Smooth muscle cell (in vitro differentiated cells): ENCODE results near the gene SAP130. TPM values are rescaled to one million over a fixed set of nuclear protein-coding genes. Genes with fewer than 3 reads are reported as not detected.

Experiments
- DNase-seq: peaks from one replicate; lab custom pipeline; 2025; ENCODE audit not compliant: unreplicated experiment; lab: John Stamatoyannopoulos, UW
- H2AFZ ChIP-seq: fragments of 200-600 bp; sonication (generic); 2 replicates; pipeline ENCODE4 v1.6.0; 2016; ENCODE audit warnings: antibody characterized with exemption, low read depth, mild to moderate bottlenecking
- H3F3A ChIP-seq: fragments of 200-600 bp; sonication (generic); 2 replicates; pipeline ENCODE4 v1.6.0; 2017; ENCODE audit warnings: antibody characterized with exemption, low read depth
- H3K27ac ChIP-seq: fragments of 200-600 bp; sonication (generic); 2 replicates; pipeline ENCODE4 v1.5.1; 2016; ENCODE audit warnings: low read depth, mild to moderate bottlenecking
- H3K27me3 ChIP-seq: fragments of 200-600 bp; sonication (generic); 2 replicates; pipeline ENCODE4 v1.6.1; 2016; ENCODE audit warnings: low read depth, mild to moderate bottlenecking
- H3K36me3 ChIP-seq: fragments of 200-600 bp; sonication (generic); 2 replicates; pipeline ENCODE4 v1.5.1; 2016; ENCODE audit warnings: low read depth
- H3K4me1 ChIP-seq: fragments of 200-600 bp; sonication (generic); 2 replicates; pipeline ENCODE4 v1.5.1; 2016; ENCODE audit warnings: low read depth
- H3K4me2 ChIP-seq: fragments of 200-600 bp; sonication (generic); 2 replicates; pipeline ENCODE4 v1.6.0; 2016; ENCODE audit warnings: mild to moderate bottlenecking
- H3K4me3 ChIP-seq: fragments of 200-600 bp; sonication (generic); 2 replicates; pipeline ENCODE4 v1.5.1; 2016; ENCODE audit warnings: mild to moderate bottlenecking
- H3K79me2 ChIP-seq: fragments of 200-600 bp; sonication (generic); 2 replicates; pipeline ENCODE4 v1.6.0; 2016; ENCODE audit warnings: low read depth, mild to moderate bottlenecking
- H3K9ac ChIP-seq: fragments of 200-600 bp; sonication (generic); 2 replicates; pipeline ENCODE4 v1.6.0; 2016; ENCODE audit warnings: low read depth
- H3K9me3 ChIP-seq: fragments of 200-600 bp; sonication (generic); replicated peaks from 2 replicates; pipeline ENCODE4 v1.5.1; 2016; ENCODE audit warnings: low read depth
- H4K20me1 ChIP-seq: fragments of 200-600 bp; sonication (generic); 2 replicates; pipeline ENCODE4 v1.6.0; 2016; ENCODE audit warnings: low read depth
- WGBS: methylation state at CpG from one replicate; pipeline ENCODE4 v1.1.7; 2016; ENCODE audit warnings: low lambda C conversion rate; 5-methylcytosine and 5-hydroxymethylcytosine counted together
- polyA plus RNA-seq: library from polyadenylated mRNA; unstranded; fragments of >200 nt; fragmentation: Nextera tagmentation; extraction: Ambion mirVana; gene quantifications from 2 replicates; pipeline ENCODE4 v1.2.1, GENCODE V29; 2016
- total RNA-seq: library from RNA; depleted of rRNA; stranded (reverse); fragments of >200 nt; gene quantifications from 2 replicates; pipeline ENCODE4 v1.2.3, GENCODE V29; 2014
- TF ChIP-seq, protein P1 (sequence below): fragments of 200-600 bp; sonication (generic); IDR thresholded peaks from 2 replicates; pipeline ENCODE4 v1.5.1; 2017; ENCODE audit warnings: borderline replicate concordance, mild to moderate bottlenecking, antibody characterized with exemption; ENCODE audit not compliant: insufficient read depth, poor library complexity, severe bottlenecking

The SAP130 gene
- total and polyA plus RNA-seq, 2 experiments from 2014 or later: 15.1 to 20.5 TPM

GRCh38 chr2:127968610-127969339 lies 59.1 kb downstream of the SAP130 start:
- Histone ChIP-seq H3K27ac (peak overlapping the region; percentile 56), H3K4me2 (no peak overlapping the region), H3K4me1 (no peaks in the 10 kb centered on the region), H3K9me3 (no peaks in the 10 kb centered on the region), H3K4me3 (no peak overlapping the region), H4K20me1 (peaks cover 32% of the 10 kb centered on the region), H3K27me3 (no peaks in the 10 kb centered on the region), H3K36me3 (no peaks in the 10 kb centered on the region), H2AFZ (no peak overlapping the region), H3K79me2 (no peaks in the 10 kb centered on the region), H3K9ac (no peak overlapping the region), H3F3A (peaks cover 6% of the 10 kb centered on the region)
- DNase-seq: no peak
- 34% methylated on average over 11 of the region's 11 CpGs for WGBS
- TF ChIP-seq, protein P1, sequence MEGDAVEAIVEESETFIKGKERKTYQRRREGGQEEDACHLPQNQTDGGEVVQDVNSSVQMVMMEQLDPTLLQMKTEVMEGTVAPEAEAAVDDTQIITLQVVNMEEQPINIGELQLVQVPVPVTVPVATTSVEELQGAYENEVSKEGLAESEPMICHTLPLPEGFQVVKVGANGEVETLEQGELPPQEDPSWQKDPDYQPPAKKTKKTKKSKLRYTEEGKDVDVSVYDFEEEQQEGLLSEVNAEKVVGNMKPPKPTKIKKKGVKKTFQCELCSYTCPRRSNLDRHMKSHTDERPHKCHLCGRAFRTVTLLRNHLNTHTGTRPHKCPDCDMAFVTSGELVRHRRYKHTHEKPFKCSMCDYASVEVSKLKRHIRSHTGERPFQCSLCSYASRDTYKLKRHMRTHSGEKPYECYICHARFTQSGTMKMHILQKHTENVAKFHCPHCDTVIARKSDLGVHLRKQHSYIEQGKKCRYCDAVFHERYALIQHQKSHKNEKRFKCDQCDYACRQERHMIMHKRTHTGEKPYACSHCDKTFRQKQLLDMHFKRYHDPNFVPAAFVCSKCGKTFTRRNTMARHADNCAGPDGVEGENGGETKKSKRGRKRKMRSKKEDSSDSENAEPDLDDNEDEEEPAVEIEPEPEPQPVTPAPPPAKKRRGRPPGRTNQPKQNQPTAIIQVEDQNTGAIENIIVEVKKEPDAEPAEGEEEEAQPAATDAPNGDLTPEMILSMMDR: no peak

DNA sequence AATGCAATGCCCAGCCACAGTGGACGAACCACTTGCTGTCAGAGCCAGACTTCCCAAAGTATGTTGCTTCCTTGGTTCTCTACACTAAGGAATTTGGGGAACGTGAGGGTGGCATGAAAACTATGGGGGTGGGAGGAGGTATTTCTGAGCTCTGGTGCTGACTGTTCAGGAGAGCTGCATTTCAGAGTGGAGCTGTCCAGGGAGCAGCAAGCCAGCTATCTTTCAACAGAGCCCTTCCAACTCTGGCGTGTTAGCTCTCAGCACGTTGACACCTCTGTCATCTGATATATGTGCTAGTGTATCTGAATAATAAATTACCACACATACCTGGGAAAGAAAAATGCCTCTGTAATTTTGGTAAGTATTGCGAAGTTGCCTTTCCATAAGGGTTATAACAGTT lies 66.1 kb downstream of the SAP130 start:
- 92% methylated on average over 5 of the region's 5 CpGs for WGBS
- no peak overlapping the region for H3K9ac ChIP-seq
- H3K36me3 ChIP-seq: no peaks in the 10 kb centered on the region
- H3F3A ChIP-seq: no peaks in the 10 kb centered on the region
- DNase-seq: no peak
- no peaks in the 10 kb centered on the region for H3K27me3 ChIP-seq
- H3K4me2 ChIP-seq: no peak overlapping the region
- no peak overlapping the region for H3K4me3 ChIP-seq
- no peaks in the 10 kb centered on the region for H3K4me1 ChIP-seq
- H3K79me2 ChIP-seq: no peaks in the 10 kb centered on the region
- H4K20me1 ChIP-seq: peaks cover 14% of the 10 kb centered on the region
- TF ChIP-seq, protein P1: no peak
- no peaks in the 10 kb centered on the region for H3K9me3 ChIP-seq
- no peak overlapping the region for H3K27ac ChIP-seq
- H2AFZ ChIP-seq: no peak overlapping the region

- TF ChIP-seq, protein P1: no peak
- no peak overlapping the region for H2AFZ ChIP-seq
- H3K4me3 ChIP-seq: no peak overlapping the region
- no peaks in the 10 kb centered on the region for H3K27me3 ChIP-seq
- H3K36me3 ChIP-seq: peaks cover 7% of the 10 kb centered on the region
- WGBS: 63% methylated on average over 6 of the region's 6 CpGs
- no peaks in the 10 kb centered on the region for H3F3A ChIP-seq
- no peak for DNase-seq
- no peak overlapping the region for H3K4me2 ChIP-seq
- no peak overlapping the region for H3K9ac ChIP-seq
- H3K4me1 ChIP-seq: no peaks in the 10 kb centered on the region
- no peaks in the 10 kb centered on the region for H3K79me2 ChIP-seq
- no peaks in the 10 kb centered on the region for H3K9me3 ChIP-seq
- no peak overlapping the region for H3K27ac ChIP-seq
- H4K20me1 ChIP-seq: peaks cover 28% of the 10 kb centered on the region
Observed at GRCh38 chr2:127957240-127957639, 70.6 kb downstream of the SAP130 start.

DNA sequence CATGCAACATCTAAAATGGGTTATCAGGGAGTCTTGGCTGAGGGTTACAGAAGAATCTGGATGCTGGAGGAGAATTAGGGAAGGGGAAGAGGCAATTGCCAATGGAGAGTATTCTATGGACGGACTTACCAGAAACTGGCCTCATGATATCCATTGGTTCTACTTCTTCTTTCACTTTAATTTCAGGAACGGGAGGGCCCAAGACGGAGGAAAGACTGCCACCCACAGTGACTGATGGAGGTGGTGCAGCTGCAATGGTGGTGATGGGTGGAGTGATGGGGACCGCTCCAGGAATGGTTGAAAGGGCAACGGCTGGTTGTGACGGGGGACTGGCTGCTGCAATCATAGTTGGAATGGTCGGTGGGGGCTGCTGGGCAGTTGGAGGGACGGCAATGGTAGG lies 73.0 kb downstream of the SAP130 start:
- no peak for DNase-seq
- Histone ChIP-seq H3F3A (no peaks in the 10 kb centered on the region), H3K4me2 (no peak overlapping the region), H3K4me1 (no peaks in the 10 kb centered on the region), H3K4me3 (no peak overlapping the region), H3K9ac (no peak overlapping the region), H3K79me2 (no peaks in the 10 kb centered on the region), H3K27ac (no peak overlapping the region), H3K27me3 (no peaks in the 10 kb centered on the region), H2AFZ (no peak overlapping the region), H4K20me1 (peaks cover 37% of the 10 kb centered on the region), H3K36me3 (peaks cover 14% of the 10 kb centered on the region), H3K9me3 (no peaks in the 10 kb centered on the region)
- TF ChIP-seq, protein P1: no peak
- WGBS: 98% methylated on average over 8 of the region's 8 CpGs
